Effector memory CD4-positive, alpha-beta T cell (primary cell): ENCODE data around the gene HECW1.
"Not testable (repeated sequence)": the region's sequence is repeated elsewhere in the genome, so short reads cannot be mapped to it uniquely, and the experiment has no call there.

Source experiments
- DNase-seq, 3 donors: peaks; one replicate each; pipeline ENCODE4 v3.0.0-alpha.2; 2020
- H3K27ac ChIP-seq: 2 replicates; pipeline ENCODE4 v1.7.0; 2013; ENCODE audit warnings: mild to moderate bottlenecking, low read length, moderate library complexity; ENCODE audit not compliant: insufficient read depth, poor library complexity, severe bottlenecking
- H3K27me3 ChIP-seq: replicated peaks from 2 replicates; pipeline ENCODE4 v1.7.0; 2013; ENCODE audit warnings: mild to moderate bottlenecking, low read length; ENCODE audit not compliant: insufficient read depth, control insufficient read depth, poor library complexity, severe bottlenecking
- H3K36me3 ChIP-seq: 2 replicates; pipeline ENCODE4 v1.7.0; 2013; ENCODE audit warnings: mild to moderate bottlenecking, low read length, moderate library complexity; ENCODE audit not compliant: control insufficient read depth, insufficient read depth
- H3K4me1 ChIP-seq: 2 replicates; pipeline ENCODE4 v1.7.0; 2013; ENCODE audit warnings: low read length, mild to moderate bottlenecking; ENCODE audit not compliant: control insufficient read depth, insufficient read depth, poor library complexity, severe bottlenecking
- H3K4me3 ChIP-seq: 2 replicates; pipeline ENCODE4 v1.7.0; 2013; ENCODE audit warnings: low read length, low read depth, mild to moderate bottlenecking; ENCODE audit not compliant: insufficient read depth, poor library complexity, severe bottlenecking
- H3K9me3 ChIP-seq: 2 replicates; pipeline ENCODE4 v1.7.0; 2013; ENCODE audit warnings: mild to moderate bottlenecking, low read length, moderate library complexity; ENCODE audit not compliant: control insufficient read depth

HECW1 gene

GRCh38 chr7:43328336-43328735, 215.9 kb downstream of the HECW1 start:
- H3K9me3 ChIP-seq = no peaks in the 10 kb centered on the region
- no peak overlapping the region for H3K4me3 ChIP-seq
- H3K27ac ChIP-seq = no peak overlapping the region
- no peak for DNase-seq
- no peaks in the 10 kb centered on the region for H3K27me3 ChIP-seq
- H3K4me1 ChIP-seq = no peaks in the 10 kb centered on the region
- H3K36me3 ChIP-seq = no peaks in the 10 kb centered on the region

DNA sequence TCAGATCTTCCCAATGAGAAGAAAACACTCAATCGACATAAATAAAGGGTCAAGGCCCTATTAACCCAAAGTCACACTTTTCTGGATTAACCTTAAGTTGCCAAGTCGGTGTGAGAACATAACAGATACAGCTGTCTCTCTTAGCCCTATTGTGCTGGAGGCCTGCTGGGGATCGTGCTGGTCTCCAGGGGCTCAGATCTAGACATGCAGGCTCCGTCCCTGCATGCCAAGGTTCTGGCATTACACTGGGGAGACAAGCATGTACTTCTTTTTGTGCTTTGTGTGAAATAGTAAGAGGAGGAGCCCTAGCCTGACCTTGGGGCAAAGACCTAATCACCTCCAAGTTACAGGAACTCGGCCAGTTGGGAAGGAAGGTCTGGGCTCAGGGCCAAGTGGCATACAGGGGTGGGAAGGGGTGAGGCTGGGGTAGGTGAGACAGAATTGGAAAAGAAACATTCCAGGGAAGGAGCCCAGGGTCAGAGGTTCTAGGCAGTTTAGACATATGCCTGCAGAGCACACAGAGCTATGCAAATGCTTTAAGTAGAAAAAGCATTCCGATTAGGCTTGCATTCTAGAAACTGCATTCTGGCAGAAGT, 216.4 kb downstream of the HECW1 start:
- Histone ChIP-seq H3K27ac (no peak overlapping the region), H3K36me3 (no peaks in the 10 kb centered on the region), H3K4me1 (no peaks in the 10 kb centered on the region), H3K27me3 (no peaks in the 10 kb centered on the region), H3K9me3 (no peaks in the 10 kb centered on the region), H3K4me3 (no peak overlapping the region)
- no peak for DNase-seq

DNA sequence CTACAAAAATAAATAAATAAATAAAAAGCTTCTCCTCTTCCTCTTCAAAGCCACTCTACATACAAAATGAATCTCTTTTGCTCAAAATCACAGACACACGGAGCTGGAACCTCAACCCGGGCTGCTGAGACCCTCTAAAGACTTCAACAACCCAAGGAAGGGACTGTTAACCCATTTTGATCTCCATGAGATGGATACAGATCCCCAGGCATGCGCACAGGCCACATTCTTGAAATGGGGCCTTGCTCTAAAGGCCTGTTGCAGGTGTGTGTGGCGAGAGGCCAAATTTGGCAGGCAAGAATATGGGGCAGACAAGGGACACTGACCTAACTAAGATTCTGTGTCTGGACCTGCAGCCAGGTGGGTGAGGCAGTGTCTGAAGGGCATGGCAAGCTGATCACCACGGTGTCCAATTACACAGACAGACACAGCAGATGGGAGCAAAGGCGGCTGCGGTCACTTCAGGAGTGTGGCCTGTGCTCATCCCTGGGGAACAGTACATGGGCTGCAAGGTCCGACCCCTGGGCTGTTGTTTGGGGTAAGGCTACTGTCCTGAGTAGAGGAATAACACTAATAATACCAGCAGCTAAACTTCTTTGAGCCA, 219.8 kb downstream of the HECW1 start:
- Histone ChIP-seq H3K4me3 (no peak overlapping the region), H3K36me3 (no peaks in the 10 kb centered on the region), H3K9me3 (no peaks in the 10 kb centered on the region), H3K27me3 (no peaks in the 10 kb centered on the region), H3K4me1 (no peaks in the 10 kb centered on the region), H3K27ac (no peak overlapping the region)
- DNase-seq = no peak

DNA sequence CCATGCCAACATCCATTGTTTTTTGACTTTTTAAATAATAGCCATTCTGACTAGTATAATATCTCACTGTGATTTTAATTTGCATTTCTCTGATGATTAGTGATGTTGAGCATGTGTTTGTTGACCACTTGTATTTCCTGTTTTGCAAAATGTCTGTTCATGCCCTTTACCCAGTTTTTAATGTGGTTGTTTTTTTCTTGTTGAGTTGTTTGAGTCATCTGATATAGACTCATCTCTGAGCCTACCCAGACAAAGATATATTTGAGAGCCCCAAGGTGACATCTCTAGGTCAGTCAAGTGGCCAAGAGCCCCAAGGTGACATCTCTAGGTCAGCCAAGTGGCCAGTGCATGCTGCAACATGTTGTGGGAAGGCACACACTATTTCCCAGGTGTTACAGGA, 224.7 kb downstream of the HECW1 start:
- Histone ChIP-seq H3K4me1 (no peaks in the 10 kb centered on the region), H3K27ac (no peak overlapping the region), H3K36me3 (no peaks in the 10 kb centered on the region), H3K27me3 (no peaks in the 10 kb centered on the region), H3K9me3 (no peaks in the 10 kb centered on the region), H3K4me3 (no peak overlapping the region)
- no peak for DNase-seq

DNA sequence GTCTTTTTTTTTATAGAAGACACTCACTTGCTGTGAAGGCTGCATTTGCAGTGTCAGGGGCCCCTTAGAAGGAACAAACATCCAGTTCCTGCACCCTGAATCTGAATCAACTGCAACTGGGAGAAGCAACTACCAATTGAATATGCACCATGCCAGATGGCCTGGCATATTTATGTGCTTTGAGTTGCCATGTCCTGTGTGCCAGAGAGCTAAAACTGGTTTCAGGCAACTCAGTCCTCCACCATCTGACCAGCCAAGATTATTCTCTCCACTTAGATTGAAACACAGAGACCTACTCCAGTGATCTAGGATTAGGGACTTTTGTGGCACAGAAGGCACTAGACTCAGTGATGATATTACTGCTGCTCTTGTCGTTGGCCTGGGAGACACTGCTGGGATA, 225.4 kb downstream of the HECW1 start:
- H3K4me3 ChIP-seq = no peak overlapping the region
- no peak for DNase-seq
- no peak overlapping the region for H3K27ac ChIP-seq
- no peaks in the 10 kb centered on the region for H3K36me3 ChIP-seq
- no peaks in the 10 kb centered on the region for H3K27me3 ChIP-seq
- H3K9me3 ChIP-seq = no peaks in the 10 kb centered on the region
- no peaks in the 10 kb centered on the region for H3K4me1 ChIP-seq

- H3K27ac ChIP-seq = no peak overlapping the region
- H3K4me1 ChIP-seq = no peaks in the 10 kb centered on the region
- H3K36me3 ChIP-seq = no peaks in the 10 kb centered on the region
- no peaks in the 10 kb centered on the region for H3K27me3 ChIP-seq
- H3K4me3 ChIP-seq = no peak overlapping the region
- H3K9me3 ChIP-seq = no peaks in the 10 kb centered on the region
- no peak for DNase-seq
These were observed 228.7 kb downstream of the HECW1 start for GRCh38 chr7:43341132-43341531.

GRCh38 chr7:43343417-43343816, 231.0 kb downstream of the HECW1 start:
- not testable (repeated sequence) for H3K27me3 ChIP-seq, H3K4me3 ChIP-seq, DNase-seq, H3K27ac ChIP-seq, H3K9me3 ChIP-seq, H3K4me1 ChIP-seq, H3K36me3 ChIP-seq

DNA sequence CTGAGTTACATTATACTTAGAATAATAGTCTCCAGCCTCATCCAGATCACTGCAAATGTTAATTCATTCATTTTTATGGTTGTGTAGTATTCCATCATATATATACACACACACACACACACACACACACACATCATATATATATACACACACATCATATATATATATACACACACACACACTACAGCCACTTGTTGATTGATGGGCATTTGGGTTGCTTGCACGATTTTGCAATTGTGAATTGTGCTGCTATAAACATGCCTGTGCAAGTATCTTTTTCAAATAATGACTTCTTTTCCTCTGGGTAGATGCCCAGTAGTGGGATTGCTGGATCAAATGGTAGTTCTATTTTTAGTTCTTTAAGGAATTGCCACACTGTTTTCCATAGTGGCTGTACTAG, 233.2 kb downstream of the HECW1 start:
- H3K27ac ChIP-seq, H3K4me1 ChIP-seq, H3K27me3 ChIP-seq, H3K9me3 ChIP-seq, H3K36me3 ChIP-seq, H3K4me3 ChIP-seq, DNase-seq: not testable (repeated sequence)

- Histone ChIP-seq H3K4me3 (no peak overlapping the region), H3K27me3 (peaks cover 4% of the 10 kb centered on the region), H3K27ac (no peak overlapping the region), H3K36me3 (no peaks in the 10 kb centered on the region), H3K9me3 (no peaks in the 10 kb centered on the region), H3K4me1 (no peaks in the 10 kb centered on the region)
- DNase-seq = no peak
These were observed 239.2 kb downstream of the HECW1 start for GRCh38 chr7:43351683-43352082.

GRCh38 chr7:43353902-43354301, 241.5 kb downstream of the HECW1 start:
- Histone ChIP-seq H3K4me3 (no peak overlapping the region), H3K36me3 (no peaks in the 10 kb centered on the region), H3K9me3 (no peaks in the 10 kb centered on the region), H3K4me1 (no peaks in the 10 kb centered on the region), H3K27me3 (peaks cover 4% of the 10 kb centered on the region), H3K27ac (no peak overlapping the region)
- DNase-seq = no peak
